Spleen (tissue), 11 donors: ENCODE data around the gene IL20. TPM values are rescaled to one million over a fixed set of nuclear protein-coding genes. Genes with fewer than 3 reads are reported as not detected.
A peak's percentile ranks its signal among the peaks of the same experiment; 100 is the strongest.

Experiments used
- DNase-seq: peaks from one replicate; pipeline ENCODE4 v3.0.0-alpha.2; 2020
- H3K27ac ChIP-seq, 8 donors: fragments of 200-600 bp; sonication (generic) in 7 of 8; 1 replicate in 4 of 8; 2 replicates in 4 of 8; pipeline versions ENCODE4 v1.5.0 to v1.8.0; 2016 to 2021; ENCODE audit warnings: inconsistent platforms in 4 of 8, mild to moderate bottlenecking in 4 of 8, moderate library complexity in 1 of 8
- H3K27me3 ChIP-seq, 7 donors: fragments of 200-600 bp; sonication (generic) in 6 of 7; replicated peaks in 1 of 7; 1 replicate in 4 of 7; 2 replicates in 3 of 7; pipeline versions ENCODE4 v1.5.0 to v1.8.0; 2016 to 2021; ENCODE audit warnings: inconsistent platforms in 3 of 7, mild to moderate bottlenecking in 1 of 7
- H3K36me3 ChIP-seq, 6 donors: fragments of 200-600 bp; sonication (generic) in 5 of 6; 1 replicate in 4 of 6; 2 replicates in 2 of 6; pipeline versions ENCODE4 v1.5.0 to v1.8.0; 2016 to 2021; ENCODE audit warnings: inconsistent platforms in 2 of 6
- H3K4me1 ChIP-seq, 6 donors: fragments of 200-600 bp; sonication (generic) in 5 of 6; 1 replicate in 3 of 6; 2 replicates in 3 of 6; pipeline versions ENCODE4 v1.5.0 to v1.8.0; 2016 to 2021; ENCODE audit warnings: inconsistent platforms in 3 of 6
- H3K4me3 ChIP-seq, 8 donors: fragments of 200-600 bp; sonication (generic) in 7 of 8; 1 replicate in 4 of 8; 2 replicates in 4 of 8; pipeline versions ENCODE4 v1.5.0 to v1.8.0; 2016 to 2021; ENCODE audit warnings: inconsistent platforms in 4 of 8, mild to moderate bottlenecking in 4 of 8, moderate library complexity in 2 of 8
- H3K9me3 ChIP-seq, 8 donors: fragments of 200-600 bp; sonication (generic) in 7 of 8; 1 replicate in 4 of 8; 2 replicates in 4 of 8; pipeline versions ENCODE4 v1.5.0 to v1.8.0; 2016 to 2021; ENCODE audit warnings: inconsistent platforms in 4 of 8
- POLR2A ChIP-seq, 3 donors: fragments of 450-650 bp; IDR thresholded peaks; one replicate each; pipeline ENCODE4 v1.5.1; 2017; ENCODE audit warnings: antibody characterized with exemption in 3 of 3, mild to moderate bottlenecking in 1 of 3
- POLR2AphosphoS5 ChIP-seq, 3 donors: sonication (generic); formaldehyde crosslinking; IDR thresholded peaks; one replicate each; pipeline ENCODE4 v1.5.1; 2017; ENCODE audit warnings: antibody characterized with exemption in 3 of 3
- WGBS, 5 donors: extraction: QIAGEN DNeasy Blood & Tissue Kit in 3 of 5; methylation state at CpG; one replicate each; pipeline versions ENCODE4 v1.1.5 to v1.1.7; 2013 to 2018; 5-methylcytosine and 5-hydroxymethylcytosine counted together
- intact Hi-C: fragments of 100-400 bp; cut with DNase I; formaldehyde crosslinking; loops from one replicate; pipeline ENCODE4 v1.15.0; 2023; ENCODE audit warnings: low total_unique reads
- polyA plus RNA-seq, 3 donors: library from polyadenylated mRNA; stranded (reverse); fragments of 200-250 nt; gene quantifications; one replicate each; pipeline ENCODE4 v1.2.1, GENCODE V29; 2013
- total RNA-seq, 7 donors: library from RNA; depleted of rRNA in 3 of 7; stranded (reverse); fragments of >200 nt in 3 of 7; fragmentation: NEBNext Ultra II Directional in 4 of 7; extraction: Animal tissue kit (Norgen Biotek cat#: 25700) in 4 of 7; gene quantifications; one replicate each; pipeline versions ENCODE4 v1.1.0 to v1.2.1, GENCODE V29; 2016 to 2021
- TF ChIP-seq, protein P1 (sequence below), 11 experiments: fragments of 200-600 bp in 7 of 11; fragments of 450-650 bp in 4 of 11; sonication (generic) in 4 of 11; IDR thresholded peaks in 8 of 11; conservative IDR thresholded peaks in 3 of 11; 1 replicate in 7 of 11; 2 replicates in 4 of 11; pipeline versions ENCODE4 v1.4.0 to v1.8.0; 2016 to 2021; ENCODE audit warnings: antibody characterized with exemption in 11 of 11, inconsistent platforms in 4 of 11, mild to moderate bottlenecking in 1 of 11
- donor health status: healthy with polysubstance abuse.
- donor health status: DM: no; HTN: no; CAD: no; lungs with moderate emphysema.
- donor health status: DM: no; HTN: no; CAD: no.
- donor health status: Bipolar disorder and iron deficiency.
- donor health status: healthy.
- donor health status: DM: no; HTN: no; CAD: no.
- donor health status: DM: yes; HTN: yes; CAD: no.

Gene IL20
- total and polyA plus RNA-seq, 10 donors = not detected

DNA sequence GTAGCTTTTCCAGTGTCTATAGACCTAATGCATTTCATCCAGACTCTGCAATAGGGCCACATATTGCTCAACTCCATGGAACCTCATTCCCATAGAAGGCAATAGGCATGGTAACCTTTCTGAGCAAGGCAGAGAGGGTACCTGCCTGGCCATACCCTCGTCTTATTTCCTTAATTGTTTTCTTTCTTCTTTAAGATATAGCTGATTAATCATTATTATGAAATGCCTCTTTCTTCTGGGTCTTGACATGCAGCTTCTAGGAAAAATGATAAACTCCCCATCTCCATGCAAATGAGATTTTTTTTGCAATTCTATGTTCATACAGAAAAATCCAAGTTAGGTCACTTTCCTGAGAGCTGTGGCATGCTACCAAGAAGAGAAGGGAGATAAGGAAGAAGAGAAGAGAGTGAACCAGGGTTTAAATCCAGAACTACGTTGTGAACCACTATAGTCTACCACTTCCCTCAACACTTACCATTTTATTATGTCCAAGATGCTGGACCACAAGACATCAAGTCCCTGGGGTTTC is 33.0 kb upstream of the IL20 start:
- no peak for TF ChIP-seq POLR2A (IDR thresholded peaks at IDR 0.05)
- TF ChIP-seq, protein P1, sequence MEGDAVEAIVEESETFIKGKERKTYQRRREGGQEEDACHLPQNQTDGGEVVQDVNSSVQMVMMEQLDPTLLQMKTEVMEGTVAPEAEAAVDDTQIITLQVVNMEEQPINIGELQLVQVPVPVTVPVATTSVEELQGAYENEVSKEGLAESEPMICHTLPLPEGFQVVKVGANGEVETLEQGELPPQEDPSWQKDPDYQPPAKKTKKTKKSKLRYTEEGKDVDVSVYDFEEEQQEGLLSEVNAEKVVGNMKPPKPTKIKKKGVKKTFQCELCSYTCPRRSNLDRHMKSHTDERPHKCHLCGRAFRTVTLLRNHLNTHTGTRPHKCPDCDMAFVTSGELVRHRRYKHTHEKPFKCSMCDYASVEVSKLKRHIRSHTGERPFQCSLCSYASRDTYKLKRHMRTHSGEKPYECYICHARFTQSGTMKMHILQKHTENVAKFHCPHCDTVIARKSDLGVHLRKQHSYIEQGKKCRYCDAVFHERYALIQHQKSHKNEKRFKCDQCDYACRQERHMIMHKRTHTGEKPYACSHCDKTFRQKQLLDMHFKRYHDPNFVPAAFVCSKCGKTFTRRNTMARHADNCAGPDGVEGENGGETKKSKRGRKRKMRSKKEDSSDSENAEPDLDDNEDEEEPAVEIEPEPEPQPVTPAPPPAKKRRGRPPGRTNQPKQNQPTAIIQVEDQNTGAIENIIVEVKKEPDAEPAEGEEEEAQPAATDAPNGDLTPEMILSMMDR (IDR thresholded peaks at IDR 0.05 in 8 of 11, conservative IDR thresholded peaks at IDR 0.05 in 3 of 11) = no peak
- TF ChIP-seq POLR2AphosphoS5 (IDR thresholded peaks at IDR 0.05) = no peak
- DNase-seq = no peak
- Histone ChIP-seq H3K27ac (peak overlapping the region in 2 of 8 donors; percentile 8 to 27), H3K4me1 (peaks cover 6 to 71% (median 38%) of the 10 kb centered on the region in 6 donors), H3K4me3 (no peak overlapping the region), H3K9me3 (no peaks in the 10 kb centered on the region), H3K36me3 (no peaks in the 10 kb centered on the region), H3K27me3 (no peaks in the 10 kb centered on the region)
- intact Hi-C loops = no loop called here
- 28 to 38% (median 31%) methylated on average over 2 of the region's 2 CpGs for WGBS, 5 donors

- peak overlapping the region in 2 of 8 donors; percentile 8 to 27 for H3K27ac ChIP-seq
- no peaks in the 10 kb centered on the region for H3K27me3 ChIP-seq
- no peak for DNase-seq
- H3K4me1 ChIP-seq = peaks cover 6 to 70% (median 37%) of the 10 kb centered on the region in 6 donors
- intact Hi-C loops = no loop called here
- no peaks in the 10 kb centered on the region for H3K9me3 ChIP-seq
- TF ChIP-seq POLR2AphosphoS5 (IDR thresholded peaks at IDR 0.05) (no peak), POLR2A (IDR thresholded peaks at IDR 0.05) (no peak)
- TF ChIP-seq, protein P1 (IDR thresholded peaks at IDR 0.05 in 8 of 11, conservative IDR thresholded peaks at IDR 0.05 in 3 of 11) = no peak
- no peaks in the 10 kb centered on the region for H3K36me3 ChIP-seq
- WGBS, 5 donors = 45 to 64% (median 56%) methylated on average over 2 of the region's 2 CpGs
- H3K4me3 ChIP-seq = no peak overlapping the region
Observed at GRCh38 chr1:206833106-206833680, 32.2 kb upstream of the IL20 start.

GRCh38 chr1:206833801-206834200 is 31.6 kb upstream of the IL20 start:
- Histone ChIP-seq H3K36me3 (no peaks in the 10 kb centered on the region), H3K27ac (no peak overlapping the region), H3K9me3 (no peaks in the 10 kb centered on the region), H3K4me3 (no peak overlapping the region), H3K27me3 (no peaks in the 10 kb centered on the region), H3K4me1 (peaks cover 6 to 64% (median 33%) of the 10 kb centered on the region in 6 donors)
- no peak for TF ChIP-seq POLR2AphosphoS5 (IDR thresholded peaks at IDR 0.05)
- 61 to 71% (median 64%) methylated on average over 2 of the region's 2 CpGs for WGBS, 5 donors
- intact Hi-C loops = no loop called here
- no peak for DNase-seq

DNA sequence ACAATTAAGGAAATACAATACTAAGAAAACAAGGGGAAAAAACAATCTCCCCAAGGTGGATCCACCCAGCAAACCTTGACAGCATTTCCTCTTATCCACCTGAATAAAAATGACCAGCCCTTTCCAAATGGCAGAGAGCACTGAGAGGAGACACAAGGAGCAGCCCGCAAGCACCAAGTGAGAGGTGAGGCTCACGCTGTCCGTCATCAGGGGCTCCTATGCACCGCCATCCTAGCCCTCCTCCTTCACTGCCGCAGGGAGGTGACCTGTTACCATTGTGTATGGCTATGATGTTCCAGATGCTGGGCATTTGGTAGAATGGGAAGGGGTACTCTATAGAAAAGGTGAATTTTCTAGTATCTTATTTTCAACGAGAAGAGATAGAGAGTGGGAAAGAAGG is 31.2 kb upstream of the IL20 start:
- no peak overlapping the region for H3K27ac ChIP-seq
- intact Hi-C loops = no loop called here
- no peak for TF ChIP-seq POLR2AphosphoS5 (IDR thresholded peaks at IDR 0.05)
- TF ChIP-seq POLR2A (IDR thresholded peaks at IDR 0.05) = no peak
- TF ChIP-seq, protein P1 (IDR thresholded peaks at IDR 0.05 in 8 of 11, conservative IDR thresholded peaks at IDR 0.05 in 3 of 11) = no peak

More for the DNA sequence above, 31.2 kb upstream of the IL20 start:
- DNase-seq = no peak
- peaks cover 4 to 60% (median 28%) of the 10 kb centered on the region in 6 donors for H3K4me1 ChIP-seq
- H3K4me3 ChIP-seq = no peak overlapping the region
- H3K36me3 ChIP-seq = no peaks in the 10 kb centered on the region
- no peaks in the 10 kb centered on the region for H3K9me3 ChIP-seq
- 80 to 95% (median 94%) methylated on average over 6 of the region's 6 CpGs for WGBS, 5 donors
- no peaks in the 10 kb centered on the region for H3K27me3 ChIP-seq
